ENCODE measurements around the gene SEPSECS.

SEPSECS gene

GRCh38 chr4:25081866-25082471, 78.3 kb downstream of the SEPSECS start:
- no peak overlapping the region for H3K4me2 ChIP-seq (ENCODE audit: low read length, poor library complexity, severe bottlenecking)
- no peak overlapping the region for H2BK12ac ChIP-seq (ENCODE audit: low read length in 2 of 2)

GRCh38 chr4:25080571-25080970, 79.7 kb downstream of the SEPSECS start:
- Histone ChIP-seq H2AK5ac (ENCODE audit: low read length, severe bottlenecking) (no peak overlapping the region), H3K4me2 (ENCODE audit: low read length, poor library complexity, severe bottlenecking) (no peak overlapping the region), H3K23ac (ENCODE audit: low read length in 2 of 2) (no peak overlapping the region), H2BK15ac (ENCODE audit: low read depth, poor library complexity, severe bottlenecking) (no peak overlapping the region), H4K91ac (ENCODE audit: low read length) (no peak overlapping the region), H3K14ac (ENCODE audit: low read length in 2 of 2) (no peak overlapping the region), H2BK5ac (ENCODE audit: low read depth, low read length, poor library complexity, severe bottlenecking) (no peak overlapping the region), H3K79me1 (replicated peaks; ENCODE audit: low read length, poor library complexity, severe bottlenecking) (no peaks in the 10 kb centered on the region), H3K4me3 (ENCODE audit: insufficient read depth in 1 of 2, low read depth in 1 of 2, low read length in 2 of 2) (no peak overlapping the region), H2BK120ac (ENCODE audit: low read depth, low read length) (no peak overlapping the region), H3K18ac (ENCODE audit: low read depth in 1 of 2, low read length in 2 of 2) (no peak overlapping the region), H4K8ac (ENCODE audit: low read length) (no peak overlapping the region), H3K27me3 (ENCODE audit: control insufficient read depth in 1 of 2, insufficient read depth in 1 of 2, low read length in 2 of 2) (peaks cover 24 to 25% of the 10 kb centered on the region in 2 experiments), H3K4ac (ENCODE audit: low read depth in 1 of 2, low read length in 2 of 2) (no peak overlapping the region), H3K9me3 (ENCODE audit: control insufficient read depth, low read length) (peaks cover 9% of the 10 kb centered on the region), H3K36me3 (ENCODE audit: control insufficient read depth in 1 of 2, insufficient read depth in 2 of 2, low read depth in 1 of 2, low read length in 2 of 2) (no peaks in the 10 kb centered on the region), H3K27ac (ENCODE audit: low read length, poor library complexity, severe bottlenecking) (no peak overlapping the region), H2BK12ac (ENCODE audit: low read length in 2 of 2) (no peak overlapping the region), H3K4me1 (ENCODE audit: control insufficient read depth, insufficient read depth, low read depth, low read length) (no peaks in the 10 kb centered on the region), H2AFZ (ENCODE audit: low read depth, low read length) (no peak overlapping the region), H3K9ac (ENCODE audit: low read length) (no peak overlapping the region)
- WGBS, result no CpG with 5 or more reads among the region's 1 CpG
- no peak for DNase-seq

More at GRCh38 chr4:25081866-25082471, 78.3 kb downstream of the SEPSECS start:
- Histone ChIP-seq H4K91ac (ENCODE audit: low read length) (no peak overlapping the region), H2BK15ac (ENCODE audit: low read depth, poor library complexity, severe bottlenecking) (no peak overlapping the region), H4K8ac (ENCODE audit: low read length) (no peak overlapping the region), H3K9ac (ENCODE audit: low read length) (no peak overlapping the region), H3K27ac (ENCODE audit: low read length, poor library complexity, severe bottlenecking) (no peak overlapping the region), H2BK120ac (ENCODE audit: low read depth, low read length) (no peak overlapping the region), H3K79me1 (replicated peaks; ENCODE audit: low read length, poor library complexity, severe bottlenecking) (no peaks in the 10 kb centered on the region), H3K4me1 (ENCODE audit: control insufficient read depth, insufficient read depth, low read depth, low read length) (no peaks in the 10 kb centered on the region), H3K18ac (ENCODE audit: low read depth in 1 of 2, low read length in 2 of 2) (no peak overlapping the region), H3K23ac (ENCODE audit: low read length in 2 of 2) (no peak overlapping the region), H3K9me3 (ENCODE audit: control insufficient read depth, low read length) (peaks cover 9% of the 10 kb centered on the region), H2BK5ac (ENCODE audit: low read depth, low read length, poor library complexity, severe bottlenecking) (no peak overlapping the region), H2AK5ac (ENCODE audit: low read length, severe bottlenecking) (no peak overlapping the region), H3K4me3 (ENCODE audit: insufficient read depth in 1 of 2, low read depth in 1 of 2, low read length in 2 of 2) (no peak overlapping the region), H2AFZ (ENCODE audit: low read depth, low read length) (no peak overlapping the region), H3K14ac (ENCODE audit: low read length in 2 of 2) (no peak overlapping the region), H3K27me3 (ENCODE audit: control insufficient read depth in 1 of 2, insufficient read depth in 1 of 2, low read length in 2 of 2) (peaks cover 16 to 20% of the 10 kb centered on the region in 2 experiments), H3K36me3 (ENCODE audit: control insufficient read depth in 1 of 2, insufficient read depth in 2 of 2, low read depth in 1 of 2, low read length in 2 of 2) (no peaks in the 10 kb centered on the region), H3K4ac (ENCODE audit: low read depth in 1 of 2, low read length in 2 of 2) (no peak overlapping the region)
- WGBS, result 64% methylated on average over 7 of the region's 7 CpGs
- DNase-seq, result no peak

- H4K8ac ChIP-seq (ENCODE audit: low read length), result no peak overlapping the region
- 76% methylated on average over 4 of the region's 4 CpGs for WGBS
- H3K4me3 ChIP-seq (ENCODE audit: insufficient read depth in 1 of 2, low read depth in 1 of 2, low read length in 2 of 2), result no peak overlapping the region
These were observed 81.7 kb downstream of the SEPSECS start for GRCh38 chr4:25078523-25078922.

GRCh38 chr4:25076625-25077398, 83.4 kb downstream of the SEPSECS start:
- Histone ChIP-seq H3K9ac (ENCODE audit: low read length) (no peak overlapping the region), H3K4me1 (ENCODE audit: control insufficient read depth, insufficient read depth, low read depth, low read length) (no peaks in the 10 kb centered on the region), H3K36me3 (ENCODE audit: control insufficient read depth in 1 of 2, insufficient read depth in 2 of 2, low read depth in 1 of 2, low read length in 2 of 2) (no peaks in the 10 kb centered on the region), H3K18ac (ENCODE audit: low read depth in 1 of 2, low read length in 2 of 2) (no peak overlapping the region), H2BK120ac (ENCODE audit: low read depth, low read length) (no peak overlapping the region), H4K8ac (ENCODE audit: low read length) (no peak overlapping the region), H3K4me3 (ENCODE audit: insufficient read depth in 1 of 2, low read depth in 1 of 2, low read length in 2 of 2) (no peak overlapping the region), H2BK15ac (ENCODE audit: low read depth, poor library complexity, severe bottlenecking) (no peak overlapping the region), H3K4me2 (ENCODE audit: low read length, poor library complexity, severe bottlenecking) (no peak overlapping the region), H3K27me3 (ENCODE audit: control insufficient read depth in 1 of 2, insufficient read depth in 1 of 2, low read length in 2 of 2) (peaks cover 24 to 35% of the 10 kb centered on the region in 2 experiments), H2BK5ac (ENCODE audit: low read depth, low read length, poor library complexity, severe bottlenecking) (no peak overlapping the region), H3K4ac (ENCODE audit: low read depth in 1 of 2, low read length in 2 of 2) (no peak overlapping the region), H2AK5ac (ENCODE audit: low read length, severe bottlenecking) (no peak overlapping the region), H3K9me3 (ENCODE audit: control insufficient read depth, low read length) (peaks cover 13% of the 10 kb centered on the region), H3K27ac (ENCODE audit: low read length, poor library complexity, severe bottlenecking) (no peak overlapping the region), H3K79me1 (replicated peaks; ENCODE audit: low read length, poor library complexity, severe bottlenecking) (no peaks in the 10 kb centered on the region), H3K23ac (ENCODE audit: low read length in 2 of 2) (no peak overlapping the region), H3K14ac (ENCODE audit: low read length in 2 of 2) (no peak overlapping the region), H4K91ac (ENCODE audit: low read length) (no peak overlapping the region), H2AFZ (ENCODE audit: low read depth, low read length) (no peak overlapping the region), H2BK12ac (ENCODE audit: low read length in 2 of 2) (no peak overlapping the region)
- no peak for DNase-seq
- WGBS, result 55% methylated on average over 2 of the region's 3 CpGs

More at GRCh38 chr4:25078523-25078922, 81.7 kb downstream of the SEPSECS start:
- Histone ChIP-seq H3K4ac (ENCODE audit: low read depth in 1 of 2, low read length in 2 of 2) (no peak overlapping the region), H3K79me1 (replicated peaks; ENCODE audit: low read length, poor library complexity, severe bottlenecking) (no peaks in the 10 kb centered on the region), H3K9me3 (ENCODE audit: control insufficient read depth, low read length) (peaks cover 12% of the 10 kb centered on the region), H3K27ac (ENCODE audit: low read length, poor library complexity, severe bottlenecking) (no peak overlapping the region), H3K14ac (ENCODE audit: low read length in 2 of 2) (no peak overlapping the region), H3K27me3 (ENCODE audit: control insufficient read depth in 1 of 2, insufficient read depth in 1 of 2, low read length in 2 of 2) (peaks cover 28 to 34% of the 10 kb centered on the region in 2 experiments), H2AFZ (ENCODE audit: low read depth, low read length) (no peak overlapping the region), H3K18ac (ENCODE audit: low read depth in 1 of 2, low read length in 2 of 2) (no peak overlapping the region), H3K4me1 (ENCODE audit: control insufficient read depth, insufficient read depth, low read depth, low read length) (no peaks in the 10 kb centered on the region), H4K91ac (ENCODE audit: low read length) (no peak overlapping the region), H2BK5ac (ENCODE audit: low read depth, low read length, poor library complexity, severe bottlenecking) (no peak overlapping the region), H3K23ac (ENCODE audit: low read length in 2 of 2) (no peak overlapping the region), H2BK120ac (ENCODE audit: low read depth, low read length) (no peak overlapping the region), H2BK12ac (ENCODE audit: low read length in 2 of 2) (no peak overlapping the region), H3K4me2 (ENCODE audit: low read length, poor library complexity, severe bottlenecking) (no peak overlapping the region), H2AK5ac (ENCODE audit: low read length, severe bottlenecking) (no peak overlapping the region), H2BK15ac (ENCODE audit: low read depth, poor library complexity, severe bottlenecking) (no peak overlapping the region), H3K9ac (ENCODE audit: low read length) (no peak overlapping the region), H3K36me3 (ENCODE audit: control insufficient read depth in 1 of 2, insufficient read depth in 2 of 2, low read depth in 1 of 2, low read length in 2 of 2) (no peaks in the 10 kb centered on the region)
- no peak for DNase-seq
